ENCODE data around the gene NEDD4L. TPM values are rescaled to one million over a fixed set of nuclear protein-coding genes. Genes with fewer than 3 reads are reported as not detected.

NEDD4L gene
- total and polyA plus RNA-seq, 2 donors (not counting 1 experiment from before 2014, with no cell fraction given), result 10.3 to 25.7 TPM

GRCh38 chr18:58023108-58023507 is 20.9 kb upstream of the NEDD4L start:
- no peak overlapping the region for H3K4me2 ChIP-seq (replicated peaks; ENCODE audit: low read depth, low read length, poor library complexity, severe bottlenecking)
- no peaks in the 10 kb centered on the region for H3K4me1 ChIP-seq (ENCODE audit: control insufficient read depth in 2 of 2, insufficient read depth in 2 of 2, low read length in 2 of 2)
- no peaks in the 10 kb centered on the region for H3K9me3 Mint-ChIP-seq (ENCODE audit: insufficient read depth)
- no peaks in the 10 kb centered on the region for H3K27me3 Mint-ChIP-seq
- H3K9me3 ChIP-seq (ENCODE audit: control extremely low read depth in 1 of 3, control insufficient read depth in 2 of 3, insufficient read depth in 1 of 3, low read length in 2 of 3), result no peaks in the 10 kb centered on the region
- TF ChIP-seq CTCF (IDR thresholded peaks at IDR 0.05) (no peak), EZH2 (IDR thresholded peaks at IDR 0.05; ENCODE audit: borderline replicate concordance, insufficient read depth, low read depth, low read length, poor library complexity, severe bottlenecking) (no peak)
- no peaks in the 10 kb centered on the region for H3K36me3 ChIP-seq (replicated peaks in 1 of 2; ENCODE audit: control extremely low read depth in 1 of 2, control insufficient read depth in 1 of 2, extremely low read depth in 1 of 2, insufficient read depth in 2 of 2, low read length in 1 of 2)
- no peak overlapping the region for H2AFZ ChIP-seq (ENCODE audit: insufficient read depth, low read depth, low read length, poor library complexity, severe bottlenecking)
- POLR2A ChIA-PET, result no interaction called here
- H3K4me3 ChIP-seq (ENCODE audit: control extremely low read depth in 1 of 5, extremely low read depth in 1 of 5, insufficient read depth in 1 of 5, low read depth in 2 of 5, low read length in 4 of 5), result no peak overlapping the region
- intact Hi-C loops (cut with micrococcal nuclease), result no loop called here
- WGBS (ENCODE audit: insufficient coverage), result no CpG with 5 or more reads among the region's 2 CpGs
- H4K20me1 ChIP-seq (ENCODE audit: control insufficient read depth, insufficient read depth, low read length, poor library complexity, severe bottlenecking), result no peaks in the 10 kb centered on the region
- CTCF ChIA-PET, result no interaction called here
- H3K4me3 Mint-ChIP-seq, result no peak overlapping the region
- H3K9ac ChIP-seq (ENCODE audit: low read length), result no peak overlapping the region
- H3K27ac Mint-ChIP-seq, result no peak overlapping the region
- no peak overlapping the region for H3K27ac ChIP-seq (ENCODE audit: low read length in 2 of 2)
- peaks cover 0 to 6% (median 2%) of the 10 kb centered on the region in 4 experiments for H3K27me3 ChIP-seq (replicated peaks in 1 of 4; ENCODE audit: control extremely low read depth in 1 of 4, control insufficient read depth in 3 of 4, insufficient read depth in 4 of 4, low read length in 3 of 4)
- ATAC-seq (ENCODE audit: low read depth), result no peak
- DNase-seq, result no peak
- H3K79me2 ChIP-seq (ENCODE audit: control insufficient read depth, insufficient read depth, low read length), result no peaks in the 10 kb centered on the region
- no peaks in the 10 kb centered on the region for H3K4me1 Mint-ChIP-seq

GRCh38 chr18:58024139-58024538 is 19.9 kb upstream of the NEDD4L start:
- Histone ChIP-seq H3K4me2 (replicated peaks; ENCODE audit: low read depth, low read length, poor library complexity, severe bottlenecking) (no peak overlapping the region), H3K9me3 (ENCODE audit: control extremely low read depth in 1 of 3, control insufficient read depth in 2 of 3, insufficient read depth in 1 of 3, low read length in 2 of 3) (no peaks in the 10 kb centered on the region), H3K36me3 (replicated peaks in 1 of 2; ENCODE audit: control extremely low read depth in 1 of 2, control insufficient read depth in 1 of 2, extremely low read depth in 1 of 2, insufficient read depth in 2 of 2, low read length in 1 of 2) (no peaks in the 10 kb centered on the region), H3K27me3 (replicated peaks in 1 of 4; ENCODE audit: control extremely low read depth in 1 of 4, control insufficient read depth in 3 of 4, insufficient read depth in 4 of 4, low read length in 3 of 4) (peaks cover 0 to 6% (median 2%) of the 10 kb centered on the region in 4 experiments), H3K9ac (ENCODE audit: low read length) (no peak overlapping the region), H2AFZ (ENCODE audit: insufficient read depth, low read depth, low read length, poor library complexity, severe bottlenecking) (no peak overlapping the region), H3K4me1 (ENCODE audit: control insufficient read depth in 2 of 2, insufficient read depth in 2 of 2, low read length in 2 of 2) (no peaks in the 10 kb centered on the region), H4K20me1 (ENCODE audit: control insufficient read depth, insufficient read depth, low read length, poor library complexity, severe bottlenecking) (no peaks in the 10 kb centered on the region), H3K4me3 (ENCODE audit: control extremely low read depth in 1 of 5, extremely low read depth in 1 of 5, insufficient read depth in 1 of 5, low read depth in 2 of 5, low read length in 4 of 5) (no peak overlapping the region), H3K79me2 (ENCODE audit: control insufficient read depth, insufficient read depth, low read length) (no peaks in the 10 kb centered on the region), H3K27ac (ENCODE audit: low read length in 2 of 2) (no peak overlapping the region)
- no peaks in the 10 kb centered on the region for H3K9me3 Mint-ChIP-seq (ENCODE audit: insufficient read depth)
- no peak overlapping the region for H3K4me3 Mint-ChIP-seq
- DNase-seq (no peak), ATAC-seq (ENCODE audit: low read depth) (no peak)
- intact Hi-C loops (cut with micrococcal nuclease), result no loop called here
- no peaks in the 10 kb centered on the region for H3K27me3 Mint-ChIP-seq
- no peaks in the 10 kb centered on the region for H3K4me1 Mint-ChIP-seq
- TF ChIP-seq EZH2 (IDR thresholded peaks at IDR 0.05; ENCODE audit: borderline replicate concordance, insufficient read depth, low read depth, low read length, poor library complexity, severe bottlenecking), result no peak
- no peak for TF ChIP-seq CTCF (IDR thresholded peaks at IDR 0.05)
- POLR2A ChIA-PET, result no interaction called here
- H3K27ac Mint-ChIP-seq, result no peak overlapping the region
- CTCF ChIA-PET, result no interaction called here
- WGBS (ENCODE audit: insufficient coverage), result no CpG with 5 or more reads among the region's 3 CpGs

All from B cell (primary cell).